K562 (cell line): ENCODE results near the gene RASGEF1C. TPM values are rescaled to one million over a fixed set of nuclear protein-coding genes. Genes with fewer than 3 reads are reported as not detected.

ENCODE experiments used
- AFF1 ChIP-seq, 2 experiments: fragments of 450-650 bp; IDR thresholded peaks; 2 replicates each; pipeline ENCODE4 v1.6.1; 2018; ENCODE audit warnings: mild to moderate bottlenecking in 2 of 2, low read depth in 1 of 2; ENCODE audit not compliant: partially characterized antibody in 2 of 2
- ARID2 ChIP-seq: fragments of 450-650 bp; IDR thresholded peaks from 2 replicates; pipeline ENCODE4 v1.6.1; 2017; ENCODE audit warnings: antibody characterized with exemption, mild to moderate bottlenecking
- ARID3B ChIP-seq: fragments of 250-450 bp; sonication (Bioruptor Pico); IDR thresholded peaks from 2 replicates; pipeline ENCODE4 v1.4.0; 2020; ENCODE audit warnings: borderline replicate concordance
- CTBP1 ChIP-seq: fragments of 450-650 bp; IDR thresholded peaks from 2 replicates; pipeline ENCODE4 v1.6.1; 2016; ENCODE audit warnings: borderline replicate concordance
- DEAF1 ChIP-seq: fragments of 450-650 bp; formaldehyde crosslinking; IDR thresholded peaks from 2 replicates; pipeline ENCODE4 v1.4.0; 2020; ENCODE audit warnings: mild to moderate bottlenecking, moderate library complexity
- E2F6 ChIP-seq, 2 experiments: IDR thresholded peaks; 2 replicates each; pipeline ENCODE4 v1.6.1; 2011; ENCODE audit warnings: borderline replicate concordance in 1 of 2, control low read depth in 1 of 2, low read depth in 1 of 2, low read length in 1 of 2, mild to moderate bottlenecking in 1 of 2, mixed read lengths in 1 of 2, moderate library complexity in 1 of 2; ENCODE audit not compliant: insufficient read depth in 1 of 2, insufficient read length in 1 of 2, poor library complexity in 1 of 2, severe bottlenecking in 1 of 2; ENCODE audit errors: extremely low read depth in 1 of 2
- ETV1 ChIP-seq: fragments of 450-650 bp; conservative IDR thresholded peaks from 2 replicates; pipeline ENCODE4 v1.6.1; 2016; ENCODE audit warnings: missing genetic modification characterization, control low read depth, low read depth, missing compliant biosample characterization
- FOXJ3 ChIP-seq: sonication (generic); formaldehyde crosslinking; IDR thresholded peaks from 2 replicates; pipeline ENCODE4 v1.4.0; 2020; ENCODE audit warnings: mild to moderate bottlenecking, missing genetic modification reagents
- GTF2E2 ChIP-seq: fragments of 200-800 bp; sonication (Bioruptor generic); IDR thresholded peaks from 2 replicates; pipeline ENCODE4 v1.6.1; 2016; ENCODE audit warnings: missing genetic modification characterization, missing compliant biosample characterization
- KDM5B ChIP-seq: fragments of 200-600 bp; sonication (generic); IDR thresholded peaks from 2 replicates; pipeline ENCODE4 v1.6.1; 2012; ENCODE audit warnings: low read depth, mild to moderate bottlenecking, moderate library complexity, low read length, control low read depth, inconsistent platforms; ENCODE audit not compliant: insufficient replicate concordance
- KLF1 ChIP-seq: fragments of 450-650 bp; IDR thresholded peaks from 2 replicates; pipeline ENCODE4 v1.6.1; 2016; ENCODE audit warnings: missing genetic modification characterization, missing compliant biosample characterization
- NCOR1 ChIP-seq: fragments of 450-650 bp; IDR thresholded peaks from 2 replicates; pipeline ENCODE4 v1.6.1; 2016; ENCODE audit warnings: mild to moderate bottlenecking, moderate library complexity
- PHB2 ChIP-seq: fragments of 450-650 bp; IDR thresholded peaks from 2 replicates; pipeline ENCODE4 v1.6.1; 2017; ENCODE audit warnings: low read depth
- POLR3A ChIP-seq: IDR thresholded peaks from 2 replicates; pipeline ENCODE4 v1.6.1; 2011; ENCODE audit warnings: borderline replicate concordance, mild to moderate bottlenecking, moderate library complexity; ENCODE audit not compliant: insufficient read length, insufficient read depth; ENCODE audit errors: extremely low read depth
- RHOXF2B ChIP-seq: fragments of 250-450 bp; sonication (Bioruptor Pico); conservative IDR thresholded peaks from 2 replicates; pipeline ENCODE4 v1.5.1; 2021
- SMAD3 ChIP-seq: fragments of 450-650 bp; formaldehyde crosslinking; conservative IDR thresholded peaks from 2 replicates; pipeline ENCODE4 v1.4.0; 2020; ENCODE audit warnings: mild to moderate bottlenecking
- ZNF175 ChIP-seq: fragments of 200-800 bp; sonication (Bioruptor generic); IDR thresholded peaks from 2 replicates; pipeline ENCODE4 v1.6.1; 2016; ENCODE audit warnings: low read depth, mild to moderate bottlenecking, missing genetic modification characterization, missing compliant biosample characterization
- ZNF76 ChIP-seq: fragments of 250-450 bp; sonication (Bioruptor Pico); IDR thresholded peaks from 2 replicates; pipeline ENCODE4 v1.4.0; 2020; ENCODE audit warnings: mild to moderate bottlenecking, moderate library complexity, borderline replicate concordance
- polyA plus RNA-seq, 8 experiments: library from polyadenylated mRNA; depleted of rRNA in 4 of 8; stranded (reverse) in 5 of 8; unstranded in 3 of 8; fragments of >200 nt; fragmentation: Nextera tagmentation in 2 of 8; fragmentation: Illumina TruSeq in 1 of 8; extraction: Ambion mirVana in 2 of 8; extraction: Trizol in 1 of 8; gene quantifications; 2 replicates each; pipeline versions ENCODE4 v1.2.1 to v1.2.3, GENCODE V29; 2011 to 2014; ENCODE audit warnings: inconsistent platforms in 1 of 8, missing spikeins in 1 of 8
- total RNA-seq, 7 experiments: library from RNA; depleted of rRNA in 6 of 7; stranded (reverse); fragments of >200 nt in 6 of 7; fragmentation: Illumina TruSeq in 2 of 7; extraction: Trizol in 2 of 7; gene quantifications; 2 replicates each; pipeline versions ENCODE4 v1.2.1 to v1.2.3, GENCODE V29; 2011 to 2021; ENCODE audit warnings: low replicate concordance in 1 of 7

The RASGEF1C gene
- total and polyA plus RNA-seq, 9 of the 15 experiments (the other 6 are each of a cell fraction or from before 2014, with no cell fraction given): 0.04 to 1.1 (median 0.21) TPM; not detected in 4

- peak in 1 of 2 experiments; percentile 89 for TF ChIP-seq AFF1 (IDR thresholded peaks at IDR 0.05; ENCODE audit: low read depth in 1 of 2, partially characterized antibody in 2 of 2)
- TF ChIP-seq KDM5B: no peak
- peak; percentile 78 for TF ChIP-seq ZNF175 (CRISPR knock-in tag)
- no peak for TF ChIP-seq POLR3A
- TF ChIP-seq ARID2: no peak
- no peak for TF ChIP-seq DEAF1 (CRISPR knock-in tag)
- TF ChIP-seq NCOR1: peak; percentile 96
- no peak for TF ChIP-seq FOXJ3 (CRISPR knock-in tag)
- no peak for TF ChIP-seq ARID3B (CRISPR knock-in tag)
- TF ChIP-seq RHOXF2B (CRISPR knock-in tag): no peak
- TF ChIP-seq KLF1 (tag): no peak
- peak; percentile 98 for TF ChIP-seq ETV1 (tag)
- TF ChIP-seq GTF2E2: no peak
- 0 out of 2 replicates have a peak, but pooled peaks have one; percentile 68 for TF ChIP-seq ZNF76 (CRISPR knock-in tag)
- TF ChIP-seq PHB2: peak; percentile 75; the same call in 1 of the 2 replicates
- peak; percentile 97 for TF ChIP-seq CTBP1
- TF ChIP-seq E2F6 (IDR thresholded peaks at IDR 0.05; ENCODE audit: borderline replicate concordance in 1 of 2, extremely low read depth in 1 of 2, insufficient read depth in 1 of 2, insufficient read length in 1 of 2, low read depth in 1 of 2, low read length in 1 of 2, poor library complexity in 1 of 2, severe bottlenecking in 1 of 2): no peak
- TF ChIP-seq SMAD3 (CRISPR knock-in tag): peak; percentile 82; the same call in 1 of the 2 replicates
These were observed 115.2 kb downstream of the RASGEF1C start (continued) for GRCh38 chr5:180093651-180094382.
